Measurements from ENCODE around the gene IMPDH2. TPM values are rescaled to one million over a fixed set of nuclear protein-coding genes. Genes with fewer than 3 reads are reported as not detected.

IMPDH2 gene
- polyA plus RNA-seq, 1 donor = 282 TPM

DNA sequence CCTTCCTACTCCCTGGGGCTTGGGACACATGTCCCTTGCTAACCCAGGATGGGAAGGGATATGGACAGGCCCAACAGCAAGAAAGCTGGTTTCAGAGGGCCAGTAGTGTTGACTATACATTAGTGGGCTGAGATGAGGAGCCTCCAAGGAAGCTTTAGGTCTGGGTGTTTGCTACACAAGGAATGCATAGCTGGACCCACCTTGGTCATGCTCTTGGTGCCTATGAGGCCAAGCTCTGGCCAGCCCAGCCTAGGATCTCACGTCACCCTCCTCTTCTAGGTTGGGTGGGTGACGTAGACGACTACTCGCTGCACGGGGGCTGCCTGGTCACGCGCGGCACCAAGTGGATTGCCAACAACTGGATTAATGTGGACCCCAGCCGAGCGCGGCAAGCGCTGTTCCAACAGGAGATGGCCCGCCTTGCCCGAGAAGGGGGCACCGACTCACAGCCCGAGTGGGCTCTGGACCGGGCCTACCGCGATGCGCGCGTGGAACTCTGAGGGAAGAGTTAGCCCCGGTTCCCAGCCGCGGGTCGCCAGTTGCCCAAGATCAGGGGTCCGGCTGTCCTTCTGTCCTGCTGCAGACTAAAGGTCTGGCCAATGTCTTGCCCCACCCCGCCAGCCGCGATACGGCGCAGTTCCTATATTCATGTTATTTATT lies 22.7 kb downstream of the IMPDH2 start:
- no peak for DNase-seq (ENCODE audit: low read depth)

DNA sequence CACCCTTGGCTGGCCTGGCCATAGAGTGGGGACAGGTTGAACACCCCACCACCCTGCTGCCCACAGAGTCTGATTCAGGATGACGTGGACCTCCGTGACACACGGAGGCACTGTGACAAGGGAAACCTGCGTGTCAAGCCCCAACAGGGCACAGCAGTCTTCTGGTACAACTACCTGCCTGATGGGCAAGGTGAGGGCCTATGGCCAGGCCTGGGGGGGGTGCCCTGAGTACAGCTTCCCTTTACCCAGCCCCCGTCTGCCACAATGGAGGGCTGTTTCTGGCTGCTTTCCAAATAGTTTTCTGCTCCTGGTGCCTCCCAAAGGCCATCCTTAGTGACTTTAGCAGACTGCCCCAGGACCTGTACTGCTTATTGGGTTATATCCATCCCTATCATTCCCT lies 23.2 kb downstream of the IMPDH2 start:
- DNase-seq (ENCODE audit: low read depth) = no peak

DNA sequence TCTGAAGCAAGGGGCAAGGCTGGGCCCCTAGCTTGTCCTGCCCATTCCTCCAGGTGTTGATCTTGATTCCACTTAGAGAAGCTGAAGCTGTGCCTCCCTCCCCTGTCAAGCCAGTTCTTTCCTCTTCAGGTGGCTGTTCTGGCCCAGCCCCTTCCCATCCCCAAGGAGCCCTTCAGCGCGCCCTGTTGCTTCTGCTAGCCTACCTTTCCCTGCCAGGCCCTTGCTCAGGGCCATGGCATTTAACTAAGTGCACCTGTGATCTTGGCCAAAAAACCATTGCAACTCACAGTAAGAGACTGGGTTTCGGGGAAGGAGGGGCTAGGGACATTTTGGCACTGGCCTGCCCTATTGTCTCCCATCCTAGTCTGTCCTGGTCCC lies 23.9 kb downstream of the IMPDH2 start:
- no peak for DNase-seq (ENCODE audit: low read depth)

DNA sequence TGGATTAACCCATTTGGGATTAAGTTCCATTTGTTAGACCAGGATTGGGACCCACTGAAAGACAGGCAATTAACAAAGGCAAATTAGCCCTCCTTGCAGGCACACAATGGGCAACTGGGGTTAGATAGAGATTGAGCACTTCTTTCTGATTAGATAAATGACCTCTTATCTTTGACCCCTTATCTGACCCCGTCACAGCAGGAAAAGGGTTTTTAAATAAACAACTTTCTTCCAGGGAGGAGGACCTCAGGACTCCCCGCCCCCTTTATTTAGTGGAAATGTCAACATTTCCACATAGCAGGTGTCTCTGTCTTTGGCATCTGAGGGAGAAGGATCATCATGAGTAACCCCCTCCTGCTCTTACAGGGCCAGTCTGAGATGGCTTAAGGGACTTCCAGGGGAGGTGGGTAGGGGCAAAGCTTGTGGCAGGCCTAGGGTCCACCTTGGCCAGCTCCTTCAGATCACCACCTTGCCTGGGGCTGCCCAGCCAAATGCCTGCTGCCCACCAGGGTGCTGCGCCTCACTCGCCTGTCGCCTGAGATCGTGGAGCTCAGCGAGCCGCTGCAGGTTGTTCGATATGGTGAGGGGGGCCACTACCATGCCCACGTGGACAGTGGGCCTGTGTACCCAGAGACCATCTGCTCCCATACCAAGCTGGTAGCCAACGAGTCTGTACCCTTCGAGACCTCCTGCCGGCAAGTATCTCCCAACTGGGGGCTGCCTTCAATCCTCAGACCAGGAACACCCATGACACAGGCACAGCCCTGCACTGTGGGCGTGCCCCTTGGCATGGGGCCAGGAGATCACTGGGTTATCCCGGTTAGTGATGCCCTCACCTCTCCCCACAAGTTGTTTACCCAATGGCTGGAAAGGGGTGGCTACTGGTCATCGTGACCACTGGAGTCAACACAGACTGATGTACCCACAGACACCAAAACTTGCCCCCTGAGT lies 24.6 kb downstream of the IMPDH2 start:
- DNase-seq (ENCODE audit: low read depth) = no peak

DNA sequence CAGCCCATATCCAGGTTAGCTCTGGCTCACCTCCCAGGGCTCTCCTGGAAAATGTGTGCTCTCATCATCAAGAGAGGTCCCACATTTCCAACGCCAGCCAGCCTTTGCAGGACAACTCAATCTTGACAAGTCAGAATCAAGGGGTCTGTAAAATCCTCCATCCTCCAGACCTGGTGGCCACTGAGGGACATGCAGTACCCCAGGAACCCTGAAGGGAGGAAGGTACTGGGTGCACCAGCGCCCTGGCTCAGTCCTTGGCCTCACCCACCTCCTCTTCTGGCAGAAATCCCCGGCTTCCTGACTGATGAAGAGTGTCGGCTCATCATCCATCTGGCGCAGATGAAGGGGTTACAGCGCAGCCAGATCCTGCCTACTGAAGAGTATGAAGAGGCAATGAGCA lies 28.0 kb downstream of the IMPDH2 start:
- no peak for DNase-seq (ENCODE audit: low read depth)

DNA sequence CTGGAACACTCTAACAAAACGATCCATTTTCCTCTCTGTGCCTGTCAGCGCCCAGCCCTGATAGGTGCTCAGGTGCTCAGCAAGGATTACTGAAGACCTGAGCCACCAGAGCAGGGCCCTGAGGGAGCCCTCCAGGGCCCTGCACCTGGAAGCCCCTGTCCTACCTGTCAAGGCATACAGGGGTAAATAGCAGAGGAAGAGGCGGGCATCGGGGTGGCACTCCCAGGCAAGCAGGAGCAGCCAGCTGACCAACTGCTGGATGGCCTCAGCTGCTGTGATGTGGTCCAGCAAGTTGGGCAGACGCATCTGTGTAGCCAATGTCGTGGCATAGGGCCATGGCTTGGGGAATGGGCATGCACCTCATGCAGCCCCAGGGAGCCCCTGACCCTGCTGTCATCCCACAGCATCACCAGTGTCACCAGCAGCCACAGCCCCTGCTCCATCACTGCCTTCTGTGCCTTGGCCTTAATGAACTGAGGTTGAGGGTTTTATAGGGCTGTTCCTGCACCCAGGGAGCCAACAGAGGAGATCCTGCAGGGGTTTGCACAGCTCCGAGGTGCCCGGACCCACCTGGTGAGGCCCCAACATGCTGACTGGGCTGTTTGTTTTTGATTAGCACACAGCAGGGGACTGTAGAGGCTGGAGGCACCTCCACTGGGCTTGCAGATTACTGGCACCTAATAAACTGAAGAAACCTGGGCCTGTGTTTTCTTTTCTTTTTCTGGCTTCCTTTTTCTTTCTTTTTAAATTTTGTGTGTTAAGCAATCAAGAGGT lies 29.9 kb downstream of the IMPDH2 start:
- DNase-seq (ENCODE audit: low read depth) = no peak

DNA sequence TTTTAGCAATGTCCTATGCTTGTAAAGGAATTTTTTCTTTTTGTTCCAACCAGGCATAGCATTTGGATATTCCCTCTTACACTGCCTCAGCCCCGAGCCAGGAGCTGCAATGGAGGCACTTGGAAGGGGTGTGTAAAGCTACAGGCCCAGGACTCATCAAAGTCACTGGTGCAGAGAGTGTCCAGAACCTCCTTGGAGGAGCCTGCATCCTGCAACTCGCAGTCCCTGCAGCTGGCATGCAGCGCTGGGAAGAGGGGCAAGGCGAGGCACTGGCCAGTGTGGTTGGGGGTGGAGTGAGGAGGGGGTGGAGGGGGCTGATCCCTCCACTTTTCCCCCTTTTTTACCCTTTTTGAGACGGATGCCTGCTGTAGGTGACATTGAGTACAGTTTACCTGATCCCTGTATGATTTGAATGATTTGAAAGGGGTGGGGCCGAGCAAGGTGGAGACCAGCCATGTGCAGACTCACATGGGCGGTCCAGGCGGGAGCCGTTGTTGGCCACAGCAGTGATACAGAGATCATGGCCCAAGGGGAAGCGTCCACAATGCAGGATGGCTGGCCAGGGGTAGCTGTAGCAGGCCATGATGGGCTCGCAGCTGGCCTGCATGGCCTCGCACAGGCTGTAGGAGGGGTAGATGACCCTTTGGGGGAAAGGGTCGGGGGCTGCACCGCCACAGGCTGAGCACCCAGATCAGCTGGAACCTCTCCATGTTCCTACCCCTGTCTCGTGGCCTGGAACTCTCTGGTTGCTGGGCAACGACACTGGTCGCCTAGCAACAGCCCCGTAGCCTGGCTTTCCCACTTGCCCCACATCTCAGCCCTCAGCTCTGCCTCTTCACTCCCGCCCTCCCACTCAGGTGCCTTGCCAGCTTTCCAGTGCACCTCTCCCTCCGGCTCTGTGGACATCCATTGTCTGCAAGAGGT lies 31.2 kb downstream of the IMPDH2 start:
- DNase-seq (ENCODE audit: low read depth) = no peak

DNA sequence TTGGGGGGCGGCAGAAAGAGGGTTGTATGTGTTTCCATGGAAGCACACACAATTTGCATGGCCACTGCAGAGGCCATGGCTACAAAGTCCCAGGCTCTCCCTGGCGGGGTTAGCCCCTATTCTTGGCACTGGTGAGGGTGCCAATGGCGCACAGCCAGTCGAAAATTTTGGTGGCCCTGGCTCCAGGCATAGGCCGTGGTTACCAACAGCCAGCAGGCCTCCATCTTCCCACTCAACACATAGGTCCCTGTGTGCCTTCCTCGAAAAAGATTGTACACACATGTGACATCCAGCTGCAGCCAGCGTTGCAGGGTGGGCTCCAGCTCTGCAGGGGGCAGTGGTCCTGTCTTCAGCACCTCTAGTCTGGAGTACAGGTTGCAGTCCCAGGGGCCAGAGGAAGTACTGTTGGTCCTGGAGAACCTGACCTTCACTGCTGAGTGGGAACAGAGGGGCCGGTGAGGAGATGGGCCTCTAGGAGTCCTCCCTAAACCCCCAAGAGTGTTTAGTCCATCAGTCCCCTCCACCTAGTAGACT lies 32.0 kb downstream of the IMPDH2 start:
- DNase-seq (ENCODE audit: low read depth) = no peak

DNA sequence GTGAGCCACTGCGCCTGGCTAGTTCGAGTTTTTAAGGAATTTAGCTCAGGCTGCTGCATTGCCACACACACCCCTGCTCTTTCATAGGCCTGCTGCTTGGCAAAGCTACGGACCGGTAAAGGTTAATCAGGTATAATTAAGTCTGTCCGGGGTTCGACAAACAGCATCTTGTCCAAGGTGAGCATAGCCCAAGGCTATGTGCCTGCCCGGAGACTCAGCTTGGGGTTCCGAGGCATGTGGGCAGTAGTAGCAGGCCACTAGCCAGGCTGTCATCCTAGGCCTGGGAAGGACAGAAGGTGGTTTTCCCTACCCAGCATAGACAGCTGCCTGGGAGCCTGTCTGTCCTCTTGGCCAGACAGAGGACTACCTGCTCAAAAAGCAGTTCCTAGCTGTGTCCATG lies 32.6 kb downstream of the IMPDH2 start:
- no peak for DNase-seq (ENCODE audit: low read depth)

DNA sequence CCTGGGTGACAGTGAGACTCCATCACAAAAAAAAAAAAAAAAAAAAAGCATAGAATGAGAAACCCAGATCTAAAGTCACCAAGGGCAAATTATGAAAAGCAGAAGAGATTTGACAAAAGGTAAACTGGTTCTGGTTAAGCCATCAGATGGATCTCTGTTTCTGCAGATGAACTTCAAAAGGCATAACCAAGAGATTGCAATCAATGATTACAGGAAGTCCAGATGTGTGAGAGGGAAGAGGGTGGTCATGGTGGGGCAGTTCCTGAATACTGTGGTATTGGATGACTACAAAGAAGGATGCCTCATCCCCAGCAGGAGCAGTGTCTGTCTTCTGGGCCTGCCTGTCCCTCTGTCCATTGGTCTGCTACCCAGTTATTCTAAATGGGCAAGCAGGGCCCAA lies 35.4 kb downstream of the IMPDH2 start:
- no peak for DNase-seq (ENCODE audit: low read depth)

DNA sequence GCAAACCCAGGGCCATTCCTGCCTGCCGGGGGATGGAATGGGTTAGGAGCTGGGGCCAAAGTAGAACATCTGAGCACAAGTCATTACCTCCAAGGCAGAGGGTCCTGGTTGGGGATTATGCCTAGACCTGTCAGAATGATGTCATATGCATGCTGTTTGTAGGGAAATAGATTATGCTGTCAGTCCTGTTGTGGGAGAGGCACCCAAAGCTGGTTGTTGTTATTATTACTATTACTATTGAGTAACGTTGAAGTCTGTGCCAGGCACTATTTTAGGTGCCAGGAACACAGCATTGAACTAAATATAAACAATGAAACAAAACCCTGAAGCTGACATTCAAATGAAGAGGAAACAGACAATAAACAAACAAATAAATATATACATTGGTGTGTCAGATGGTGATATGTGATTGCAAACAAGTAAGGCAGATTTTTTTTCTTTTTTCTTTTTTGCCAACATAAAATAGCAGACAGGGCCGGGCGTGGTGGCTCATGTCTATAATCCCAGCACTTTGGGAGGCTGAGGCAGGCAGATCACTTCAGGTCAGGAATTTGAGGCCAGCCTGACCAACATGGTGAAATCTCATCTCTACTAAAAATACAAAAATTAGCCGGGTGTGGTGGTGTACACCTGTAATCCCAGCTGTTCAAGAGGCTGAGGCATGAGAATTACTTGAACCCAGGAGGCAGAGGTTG lies 37.2 kb downstream of the IMPDH2 start:
- no peak for DNase-seq (ENCODE audit: low read depth)

DNA sequence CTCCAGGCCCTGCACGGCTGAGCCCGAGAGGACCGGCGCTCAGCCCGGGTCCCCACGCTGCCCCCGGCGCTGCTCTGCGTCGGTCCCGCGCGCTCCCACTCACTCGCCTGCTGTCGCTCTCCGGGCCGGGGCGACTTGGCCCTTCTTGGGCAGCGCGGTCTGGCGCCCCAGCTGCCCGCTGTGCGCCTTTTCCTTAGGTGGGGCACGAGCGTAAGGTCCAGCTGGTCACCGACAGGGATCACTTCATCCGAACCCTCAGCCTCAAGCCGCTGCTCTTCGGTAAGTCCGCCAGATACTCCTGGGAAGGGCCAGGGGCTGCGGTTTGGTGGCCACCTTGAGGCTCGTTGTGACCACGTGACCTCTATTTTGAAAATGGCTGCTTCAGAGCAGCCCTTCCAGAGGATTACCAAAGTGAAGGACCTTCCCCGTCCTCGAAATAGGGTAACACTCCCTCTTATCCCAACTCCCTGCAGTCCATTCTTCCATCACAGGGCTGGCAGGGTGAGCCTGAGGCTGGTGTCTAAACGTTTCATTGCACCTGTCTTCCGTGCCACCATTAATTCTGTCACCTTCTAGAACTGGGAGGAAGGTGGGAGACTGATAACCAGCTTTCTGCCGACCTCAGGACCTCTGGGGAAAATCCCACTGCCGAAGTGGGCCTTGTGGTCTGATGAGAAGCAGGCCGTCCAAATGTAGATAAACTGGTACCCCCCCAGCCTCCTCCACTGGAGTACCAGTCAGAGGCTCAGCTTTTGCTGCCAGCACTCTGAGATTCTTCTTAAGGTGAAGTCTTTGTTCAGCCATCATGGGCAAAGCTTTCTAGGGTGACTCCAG lies 38.3 kb downstream of the IMPDH2 start:
- DNase-seq (ENCODE audit: low read depth) = no peak

DNA sequence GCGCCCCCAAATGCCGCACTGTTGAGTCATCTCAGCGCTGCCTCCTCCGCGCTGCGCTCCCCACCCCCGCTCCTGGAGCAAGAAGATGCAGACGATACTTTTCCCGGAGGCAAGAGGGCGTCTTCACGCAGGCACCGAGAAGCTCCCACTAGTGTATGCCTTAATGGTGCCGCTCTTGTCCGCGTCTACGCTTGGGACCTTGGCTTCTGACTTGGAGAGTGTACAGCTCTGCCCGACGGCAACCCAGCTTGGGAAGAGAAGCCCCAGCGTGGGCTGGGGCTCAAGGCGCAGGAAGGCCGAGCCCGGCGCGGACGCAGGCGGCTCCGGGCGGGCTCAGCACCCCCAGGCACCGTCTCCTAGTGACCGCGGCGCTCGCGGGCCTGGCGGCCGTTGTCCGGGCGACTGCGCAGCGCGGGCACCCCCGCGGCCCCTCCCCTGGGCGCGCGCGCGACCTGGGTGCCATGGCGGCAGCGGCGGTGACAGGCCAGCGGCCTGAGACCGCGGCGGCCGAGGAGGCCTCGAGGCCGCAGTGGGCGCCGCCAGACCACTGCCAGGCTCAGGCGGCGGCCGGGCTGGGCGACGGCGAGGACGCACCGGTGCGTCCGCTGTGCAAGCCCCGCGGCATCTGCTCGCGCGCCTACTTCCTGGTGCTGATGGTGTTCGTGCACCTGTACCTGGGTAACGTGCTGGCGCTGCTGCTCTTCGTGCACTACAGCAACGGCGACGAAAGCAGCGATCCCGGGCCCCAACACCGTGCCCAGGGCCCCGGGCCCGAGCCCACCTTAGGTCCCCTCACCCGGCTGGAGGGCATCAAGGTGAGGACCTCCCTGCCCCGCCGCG lies 39.2 kb downstream of the IMPDH2 start, which contains the start of gene P4HTM:
P4HTM (plus strand) TSS at position 446 of the 840 bp plus-strand sequence; CDS start at position 462, 16 bp downstream.
- peak; percentile 72 for DNase-seq (ENCODE audit: low read depth)

DNA sequence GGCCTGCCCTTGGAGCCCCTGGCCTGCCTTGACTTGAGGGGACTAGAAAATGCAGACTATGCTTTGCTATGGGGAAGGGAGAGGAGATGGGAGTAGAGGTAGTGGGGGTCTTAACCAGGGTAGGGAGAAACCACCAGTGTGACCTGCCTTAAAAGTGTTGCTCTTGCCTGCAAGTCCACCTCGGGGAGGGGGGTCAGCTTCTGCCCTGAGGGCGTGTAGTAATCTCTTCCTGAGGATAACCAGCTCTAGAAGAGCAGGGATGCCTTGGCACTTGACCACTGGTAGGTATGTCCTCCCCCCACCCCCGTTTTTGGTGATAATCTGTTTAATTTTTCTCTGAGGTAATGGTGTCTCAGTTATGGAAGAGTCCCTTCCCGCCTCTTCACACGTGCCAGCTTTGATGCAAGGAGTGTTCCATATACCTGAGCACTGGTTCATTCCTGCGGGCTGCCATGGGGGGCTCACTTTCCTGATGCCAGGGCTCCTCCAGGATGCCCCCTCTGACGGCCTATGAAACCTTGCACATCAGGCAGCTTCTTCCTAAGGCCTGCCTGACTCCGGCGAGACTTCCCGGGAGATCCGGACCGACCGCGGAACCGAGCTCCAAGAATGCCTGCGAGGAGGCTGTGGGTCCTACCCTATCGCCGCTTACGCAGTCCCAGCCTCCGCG lies 39.9 kb downstream of the IMPDH2 start:
- no peak for DNase-seq (ENCODE audit: low read depth)

DNA sequence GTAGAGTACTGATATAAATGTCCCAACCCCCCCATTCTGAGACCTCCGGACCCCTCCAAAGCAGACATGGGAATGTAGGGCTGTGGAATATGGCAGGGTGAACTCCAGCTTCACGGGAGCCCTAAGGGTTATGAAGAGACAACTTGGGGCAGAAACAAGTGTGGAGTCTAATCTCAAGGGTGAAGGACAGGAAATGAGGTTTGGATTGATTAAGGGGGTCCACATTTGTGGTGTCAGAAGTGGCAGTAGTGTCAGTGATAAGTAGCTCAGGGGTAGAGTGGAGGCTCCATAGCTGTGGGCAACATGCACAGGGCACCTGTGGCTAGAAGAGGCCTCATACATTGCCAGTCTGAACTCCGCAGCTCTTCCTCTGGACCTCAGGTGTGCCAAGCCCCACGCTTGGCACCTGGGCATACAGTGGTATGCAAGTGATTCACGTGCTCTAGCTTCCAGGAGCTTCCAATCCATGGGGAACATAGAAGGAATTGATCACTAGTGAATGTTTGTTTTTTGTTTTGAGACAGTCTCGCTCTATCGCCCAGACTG lies 43.3 kb downstream of the IMPDH2 start:
- no peak for DNase-seq (ENCODE audit: low read depth)

DNA sequence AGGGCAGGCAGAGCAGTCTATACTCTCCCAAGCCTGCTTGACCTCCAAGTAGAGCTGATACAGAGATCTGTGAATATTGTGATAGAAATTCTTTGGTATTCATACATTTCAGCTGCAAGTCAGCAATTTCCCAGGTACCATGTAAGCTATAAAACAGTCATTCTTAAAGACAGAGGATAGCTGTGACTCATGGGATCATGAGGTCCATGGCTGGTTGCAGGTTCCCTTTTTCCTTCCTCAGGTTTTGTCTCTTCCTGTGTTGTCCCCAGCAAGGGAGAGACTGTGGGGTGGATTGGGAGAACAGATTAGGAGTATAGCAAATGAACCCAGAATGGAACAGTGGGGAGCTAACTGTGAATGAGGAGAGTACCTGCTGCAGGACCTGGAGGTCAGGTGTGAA lies 44.5 kb downstream of the IMPDH2 start:
- no peak for DNase-seq (ENCODE audit: low read depth)

DNA sequence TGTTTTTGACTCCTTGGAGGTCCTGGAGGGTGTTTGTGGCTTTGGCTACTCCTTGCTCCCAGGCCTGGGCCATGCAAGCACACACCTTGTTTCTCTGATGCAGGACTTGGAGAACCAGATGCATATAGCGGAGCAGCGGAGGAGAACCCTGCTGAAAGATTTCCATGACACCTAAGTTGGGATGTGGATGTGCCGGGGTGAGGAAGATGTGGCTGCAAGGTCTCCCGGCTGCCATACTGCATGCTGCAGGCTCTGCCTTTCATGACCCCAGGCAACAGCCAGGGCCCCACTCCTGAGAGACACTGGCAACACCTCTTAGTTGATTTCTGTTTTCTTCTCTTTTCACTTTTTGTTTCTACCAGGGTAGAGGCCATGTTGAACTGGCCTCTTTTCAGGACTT lies 46.1 kb downstream of the IMPDH2 start:
- DNase-seq (ENCODE audit: low read depth) = no peak

DNA sequence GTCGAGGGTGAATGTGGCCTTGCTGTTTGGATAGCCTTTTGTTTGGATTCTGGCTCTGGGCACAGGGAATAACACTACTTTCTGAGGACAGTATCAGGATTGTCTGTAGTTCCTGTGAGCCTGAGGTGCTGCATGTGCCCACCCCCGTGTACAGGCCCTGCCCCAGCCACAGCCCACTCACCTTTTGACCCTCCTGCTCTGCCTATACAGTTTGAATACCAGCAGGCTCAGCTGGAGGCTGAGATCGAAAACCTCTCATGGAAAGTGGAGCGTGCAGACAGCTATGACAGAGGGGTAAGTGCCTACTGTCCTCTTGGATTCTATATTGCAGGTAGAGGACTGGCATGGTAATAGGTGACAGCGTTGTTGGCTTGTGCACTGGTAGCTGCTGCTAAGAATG lies 46.5 kb downstream of the IMPDH2 start:
- no peak for DNase-seq (ENCODE audit: low read depth)

Data from forelimb muscle (tissue), 1 donor.